GM12864 (cell line): ENCODE data around the gene ILKAP.
A peak's percentile ranks its signal among the peaks of the same experiment; 100 is the strongest.

Experiments
- DNase-seq: peaks from one replicate; pipeline ENCODE4 v3.0.0-alpha.2; 2011; ENCODE audit warnings: low read depth
- H3K4me3 ChIP-seq: 2 replicates; pipeline ENCODE4 v1.5.1; 2011; ENCODE audit warnings: mild to moderate bottlenecking, low read depth, low read length, control low read depth
- CTCF ChIP-seq: IDR thresholded peaks from 2 replicates; pipeline ENCODE4 v1.5.1; 2011; ENCODE audit warnings: low read depth, mild to moderate bottlenecking, moderate library complexity, low read length, control low read depth, inconsistent platforms; ENCODE audit errors: missing control alignments

ILKAP gene

GRCh38 chr2:238138331-238139195 lies 64.9 kb downstream of the ILKAP start, which contains the start of gene KLHL30:
Gene KLHL30 (plus strand): TSS chr2:238138668. CDS start chr2:238140755, 2,087 bp downstream.
- no peak for DNase-seq
- H3K4me3 ChIP-seq = no peak within 1 kb of the TSS

DNA sequence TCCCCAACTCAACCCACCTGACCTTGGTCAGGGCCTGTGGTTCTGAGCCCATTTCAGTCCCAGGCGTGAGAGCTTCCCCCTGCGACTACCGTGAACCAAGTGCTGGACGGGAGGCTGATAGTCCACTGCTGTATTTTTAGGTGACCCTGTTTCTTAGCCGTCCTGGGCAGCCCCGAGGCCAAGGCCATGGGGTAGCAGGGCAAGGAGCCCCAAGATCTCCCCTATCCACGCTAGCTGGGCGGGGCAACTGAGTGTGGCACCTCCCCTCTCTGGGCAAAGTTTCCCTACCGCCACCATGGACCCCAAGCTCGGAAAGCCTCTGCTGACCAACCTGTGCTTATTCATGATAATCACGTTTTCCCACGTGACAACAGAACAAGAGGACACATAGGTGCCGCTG lies 65.6 kb downstream of the ILKAP start:
- no peak for DNase-seq
- no peak overlapping the region for H3K4me3 ChIP-seq
- no peak for TF ChIP-seq CTCF

More at GRCh38 chr2:238138331-238139195, 64.9 kb downstream of the ILKAP start, which contains the start of gene KLHL30:
- no peak for TF ChIP-seq CTCF

DNA sequence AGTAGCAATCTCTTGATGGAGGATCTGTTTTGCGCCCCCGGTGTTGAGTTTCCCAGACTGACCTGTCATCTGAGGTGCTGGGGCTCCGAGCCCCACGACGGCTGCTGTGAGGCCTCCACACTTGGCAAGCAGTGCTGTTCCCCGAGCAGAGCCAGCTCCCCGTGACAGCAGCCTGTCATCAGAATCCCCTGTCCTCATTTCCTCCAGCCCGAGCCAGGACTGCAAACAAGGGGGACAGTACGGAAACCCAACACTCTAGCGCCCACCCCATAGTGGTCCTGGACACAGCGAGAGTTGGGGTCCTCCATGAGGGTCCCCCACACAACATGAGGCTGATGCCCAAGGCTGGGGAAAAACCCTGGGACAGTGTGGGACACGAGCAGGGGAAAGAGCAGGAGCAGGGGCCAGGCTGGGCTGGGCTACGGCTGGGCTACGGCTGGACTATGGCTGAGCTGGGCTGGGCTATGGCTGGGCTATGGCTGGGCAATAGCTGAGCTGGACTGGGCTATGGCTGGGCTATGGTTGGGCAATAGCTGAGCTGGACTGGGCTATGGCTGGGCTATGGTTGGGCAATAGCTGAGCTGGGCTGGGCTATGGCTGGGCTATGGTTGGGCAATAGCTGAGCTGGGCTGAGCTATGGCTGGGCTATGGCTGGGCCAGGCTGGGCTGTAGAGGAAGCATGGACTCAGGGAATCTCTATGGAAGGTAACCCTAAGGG lies 66.5 kb downstream of the ILKAP start:
- no peak overlapping the region for H3K4me3 ChIP-seq
- DNase-seq = no peak

GRCh38 chr2:238135601-238136150 lies 67.8 kb downstream of the ILKAP start:
- TF ChIP-seq CTCF = no peak
- DNase-seq = no peak
- no peak overlapping the region for H3K4me3 ChIP-seq

More for the DNA sequence above, 66.5 kb downstream of the ILKAP start:
- no peak for TF ChIP-seq CTCF

GRCh38 chr2:238134393-238134785 lies 69.1 kb downstream of the ILKAP start:
- TF ChIP-seq CTCF = no peak
- DNase-seq = no peak
- no peak overlapping the region for H3K4me3 ChIP-seq

- no peak for DNase-seq
- peak; percentile 9 for TF ChIP-seq CTCF
Observed at GRCh38 chr2:238133499-238134392, 69.7 kb downstream of the ILKAP start.

More at GRCh38 chr2:238133499-238134392, 69.7 kb downstream of the ILKAP start:
- H3K4me3 ChIP-seq = no peak overlapping the region
